Activated naive CD4-positive, alpha-beta T cell treated with Interleukin-2 at 50 U/mL for 16 hours (primary cell): ENCODE results near the gene PPL.
"Not testable (repeated sequence)": the region's sequence is repeated elsewhere in the genome, so short reads cannot be mapped to it uniquely, and the experiment has no call there.

Source experiments
- DNase-seq: peaks from one replicate; pipeline ENCODE4 v3.0.0-alpha.2; 2020

Gene PPL

DNA sequence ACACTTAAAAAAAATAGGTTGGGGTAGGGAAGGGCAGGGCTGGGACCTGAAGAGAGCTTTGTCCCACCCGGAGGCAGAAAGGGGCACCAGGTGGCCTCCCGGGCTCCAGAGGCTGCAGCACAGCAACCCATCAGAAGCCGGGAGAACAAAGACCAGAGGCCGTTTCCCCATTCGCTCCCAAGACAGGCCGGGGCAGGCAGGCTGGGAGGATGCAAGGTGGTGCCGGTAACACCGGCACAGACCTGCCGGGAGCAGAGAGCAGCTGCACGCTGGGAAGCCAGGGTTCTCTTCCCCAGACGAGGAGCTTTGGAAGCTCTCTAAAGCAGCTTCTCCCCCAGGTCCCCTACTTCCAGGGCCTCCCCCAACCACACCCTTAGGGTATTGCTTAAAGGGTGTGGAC lies 5.6 kb downstream of the PPL start:
- DNase-seq = no peak

DNA sequence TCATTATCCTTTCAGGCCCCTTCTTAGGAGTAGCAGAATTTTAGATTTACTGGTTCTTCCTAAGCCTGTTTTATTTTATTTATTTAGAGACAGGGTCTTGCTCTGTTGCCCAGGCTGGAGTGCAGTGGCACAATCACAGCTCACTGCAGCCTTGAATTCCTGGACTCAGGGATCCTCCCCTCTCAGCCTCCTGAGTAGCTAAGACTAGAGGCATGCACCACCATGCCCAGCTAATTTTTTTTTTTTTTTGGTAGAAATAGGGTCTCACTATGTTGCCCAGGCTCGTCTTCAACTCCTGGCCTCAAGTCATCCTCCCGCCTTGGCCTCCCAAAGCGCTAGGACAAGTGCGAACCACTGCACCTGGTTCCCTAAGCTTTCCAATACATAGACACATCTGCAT lies 7.3 kb downstream of the PPL start:
- not testable (repeated sequence) for DNase-seq

DNA sequence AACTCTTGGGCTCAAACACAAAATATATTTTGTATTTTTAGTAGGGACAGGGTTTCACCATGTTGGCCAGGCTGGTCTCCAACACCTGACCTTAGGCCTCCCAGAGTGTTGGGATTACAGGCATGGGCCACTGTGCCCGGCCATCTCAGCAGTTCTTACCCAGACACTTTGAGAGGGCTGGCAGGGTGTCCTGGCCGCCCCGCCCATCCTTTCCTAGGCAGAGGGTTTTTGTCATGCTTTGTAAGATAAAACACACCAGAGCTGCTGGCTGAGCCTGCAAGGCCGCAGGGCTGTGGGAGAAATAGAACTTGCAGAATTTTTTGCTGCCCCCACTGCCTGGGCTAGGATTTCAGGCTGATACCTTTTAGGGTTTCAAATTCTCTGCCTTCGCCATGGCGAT lies 8.7 kb downstream of the PPL start:
- DNase-seq = no peak

DNA sequence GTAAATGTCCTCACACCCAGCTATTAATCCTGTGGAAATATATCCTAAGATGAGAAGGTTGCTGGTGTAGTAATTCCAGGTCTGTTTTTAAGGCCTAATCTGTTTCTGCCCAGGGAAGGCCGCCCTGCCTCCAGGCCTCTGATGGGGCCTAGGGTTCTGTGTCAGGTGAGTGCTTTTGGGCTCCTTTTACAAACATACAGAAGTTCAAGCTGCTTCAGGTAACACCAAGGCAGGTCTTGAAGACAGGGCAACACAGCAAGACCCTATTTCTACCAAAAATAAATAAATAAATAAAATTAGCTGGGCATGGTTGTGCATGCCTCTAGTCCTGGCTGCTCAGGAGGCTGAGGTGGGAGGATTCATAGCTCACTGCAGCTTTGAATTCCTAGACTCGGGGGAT lies 9.3 kb downstream of the PPL start:
- no peak for DNase-seq

DNA sequence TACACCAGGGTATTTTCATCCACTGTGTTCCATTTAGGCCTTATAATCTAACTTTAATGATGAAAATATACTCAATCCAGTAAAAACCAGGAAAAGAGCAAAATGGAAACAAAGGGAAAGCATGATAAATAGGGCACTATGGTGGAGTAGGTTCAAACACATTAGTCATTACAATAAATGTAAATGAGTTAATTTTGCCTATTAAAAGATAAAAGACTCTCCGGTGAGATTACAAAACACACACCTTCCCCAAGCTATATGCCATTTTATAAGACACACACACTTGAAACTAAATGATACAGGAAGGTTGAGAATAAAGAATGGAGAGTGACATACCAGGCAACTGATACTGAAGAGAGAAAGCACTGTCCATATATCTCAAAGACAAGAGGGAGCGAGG lies 10.0 kb downstream of the PPL start:
- DNase-seq = no peak

DNA sequence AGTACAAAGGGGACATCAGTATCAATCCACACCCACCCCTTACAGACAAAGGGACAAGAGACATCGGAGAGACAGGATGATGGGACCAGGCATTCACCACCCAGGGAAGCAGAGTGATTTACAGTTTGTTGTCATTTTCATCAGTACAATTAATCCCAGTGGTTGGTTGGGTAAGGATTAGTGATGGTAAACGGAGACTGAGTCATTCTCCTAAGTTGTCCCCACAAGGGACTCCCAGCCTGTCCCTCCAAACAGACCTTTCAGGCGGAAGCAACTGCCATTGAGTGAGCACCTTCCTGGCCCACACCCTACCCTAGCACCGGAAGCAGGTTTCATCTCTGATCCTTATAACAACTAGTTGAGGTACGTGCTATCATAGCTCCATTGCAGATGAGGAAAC lies 11.2 kb downstream of the PPL start:
- DNase-seq = no peak

DNA sequence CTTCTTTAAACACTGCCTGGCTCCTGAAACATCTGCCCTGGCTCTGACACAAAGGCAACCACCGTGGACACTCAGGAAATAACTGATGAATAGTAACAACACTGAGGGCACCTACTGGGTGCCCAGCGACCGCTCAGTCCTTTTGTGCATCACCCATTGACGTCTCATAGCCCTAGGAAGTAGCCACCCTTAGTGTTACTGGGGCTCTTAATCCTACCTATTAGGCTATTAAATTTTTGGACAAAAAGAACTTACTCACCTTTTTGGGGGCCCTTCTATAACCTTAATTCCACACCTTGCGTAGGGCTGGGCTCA lies 11.7 kb downstream of the PPL start:
- DNase-seq = no peak

DNA sequence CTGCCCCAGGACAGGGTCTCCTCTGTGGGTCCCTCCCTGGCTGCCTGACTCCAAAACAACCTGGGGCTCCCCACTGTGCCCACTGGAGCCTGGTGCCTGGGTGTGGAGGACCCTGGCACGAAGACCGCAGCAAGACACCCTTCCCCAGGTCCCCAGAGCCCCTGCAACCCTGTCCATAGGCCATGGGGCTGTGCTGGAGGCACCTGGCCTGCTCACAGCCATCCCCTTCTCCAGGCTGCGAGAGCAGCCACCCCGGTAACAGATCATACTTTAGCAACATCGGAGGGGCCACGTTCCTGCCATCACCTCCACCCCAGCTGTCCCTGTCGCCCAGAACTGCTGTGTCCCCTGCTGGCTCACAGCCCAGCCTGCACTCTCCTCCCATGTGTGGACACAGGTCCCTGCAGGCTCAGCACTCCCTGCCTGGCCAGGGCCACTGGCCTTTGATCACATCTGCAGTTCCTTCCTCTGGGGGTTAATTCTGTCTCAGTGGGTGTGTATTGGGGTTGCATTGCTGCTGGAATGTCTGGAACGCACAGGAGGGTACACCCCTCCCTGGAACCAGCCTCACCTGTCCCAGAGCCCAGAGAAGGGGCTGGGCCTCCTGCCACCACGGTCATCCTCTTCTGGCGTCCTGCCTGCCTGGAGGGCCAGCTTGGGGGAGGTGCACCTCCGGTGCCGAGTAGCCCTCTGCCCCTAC lies 12.2 kb downstream of the PPL start:
- DNase-seq = no peak

DNA sequence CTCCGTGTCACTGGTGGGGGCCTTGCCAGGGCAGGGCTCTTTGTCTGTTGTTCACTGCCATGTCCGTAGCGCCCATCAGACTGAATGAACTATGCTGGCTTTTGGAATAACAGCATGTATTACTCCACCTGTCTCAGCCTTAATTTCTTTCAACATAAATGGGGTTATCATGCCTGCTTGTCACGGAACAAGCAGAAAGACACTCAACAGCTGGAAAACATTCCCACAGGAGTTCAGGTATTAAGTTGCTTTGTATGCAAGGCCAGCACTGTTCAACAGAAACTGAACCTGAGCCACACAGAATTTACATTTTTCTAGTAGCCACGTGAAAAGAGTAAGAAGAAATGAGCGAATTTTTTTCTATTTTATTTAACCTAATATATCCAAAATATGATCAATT lies 13.1 kb downstream of the PPL start:
- DNase-seq = no peak

DNA sequence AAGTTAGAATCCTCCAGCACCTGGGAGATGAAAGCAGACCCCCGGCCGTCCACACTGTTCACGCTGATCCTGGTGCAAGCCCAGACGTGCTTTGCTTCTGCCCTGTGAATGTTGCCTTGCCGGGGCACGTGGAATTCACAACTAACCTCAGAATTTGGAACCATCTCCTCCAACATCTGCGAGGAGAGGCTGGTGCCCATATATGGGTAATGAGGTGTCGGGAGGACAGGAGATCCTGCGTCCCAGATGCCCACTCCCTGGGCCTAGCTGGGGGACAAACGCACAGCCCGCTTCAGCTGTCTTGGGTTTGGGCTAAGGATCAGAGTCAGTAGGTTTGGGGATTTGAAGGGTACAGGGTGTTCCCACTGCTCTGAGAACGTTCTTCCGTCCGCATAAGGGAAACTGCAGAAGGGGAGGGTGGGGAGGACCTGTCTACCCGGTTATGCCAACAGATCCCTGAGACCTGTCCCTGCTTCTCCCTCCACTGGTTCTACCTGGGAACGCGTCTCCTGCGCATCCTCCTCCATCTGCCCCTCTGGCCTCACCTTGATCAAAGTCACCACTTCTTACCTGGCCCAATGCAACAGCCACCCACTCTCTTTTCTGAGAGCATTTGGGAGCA lies 14.1 kb downstream of the PPL start:
- no peak for DNase-seq

DNA sequence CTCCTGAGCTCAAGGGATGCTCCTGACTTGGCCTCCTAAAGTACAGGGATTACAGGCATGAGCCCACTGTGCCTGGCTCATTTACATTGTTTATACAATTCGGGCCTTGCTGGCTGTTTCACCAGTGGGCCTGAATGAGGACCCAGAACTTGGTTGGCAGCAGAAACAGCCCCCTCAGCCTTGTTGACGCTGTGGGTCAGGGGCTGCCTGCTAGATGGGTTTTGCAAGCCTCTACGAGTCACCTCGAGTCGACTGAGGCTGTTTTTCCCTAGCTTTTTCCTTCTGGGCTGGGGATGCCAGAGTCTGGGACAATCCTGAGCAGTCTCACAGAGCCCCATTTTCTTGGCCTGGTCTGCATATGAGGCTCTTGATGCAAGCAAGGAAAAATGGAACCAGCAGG lies 16.1 kb downstream of the PPL start:
- no peak for DNase-seq

DNA sequence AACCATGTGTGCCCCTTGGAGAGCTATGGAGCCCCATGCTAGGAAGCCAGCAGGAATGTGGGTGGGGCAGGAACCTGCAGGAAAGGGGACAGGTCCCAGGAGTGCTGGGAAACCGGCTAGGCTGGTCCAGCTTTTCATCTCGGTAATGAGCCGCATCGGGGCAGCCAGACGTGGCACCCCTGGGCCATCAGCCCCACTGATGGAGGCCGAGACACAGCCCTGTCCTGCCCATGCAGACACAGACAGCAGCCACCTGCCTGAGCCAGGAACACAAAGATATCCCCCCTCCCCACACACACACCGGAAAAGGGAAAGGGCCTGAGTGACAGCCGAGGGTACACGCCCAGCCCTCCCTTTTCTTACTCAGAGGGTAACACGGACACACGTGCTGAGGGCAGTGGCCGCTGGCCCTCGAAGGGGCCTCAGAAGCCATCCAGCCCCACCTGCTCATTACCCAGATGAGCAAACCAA lies 18.1 kb downstream of the PPL start:
- no peak for DNase-seq

DNA sequence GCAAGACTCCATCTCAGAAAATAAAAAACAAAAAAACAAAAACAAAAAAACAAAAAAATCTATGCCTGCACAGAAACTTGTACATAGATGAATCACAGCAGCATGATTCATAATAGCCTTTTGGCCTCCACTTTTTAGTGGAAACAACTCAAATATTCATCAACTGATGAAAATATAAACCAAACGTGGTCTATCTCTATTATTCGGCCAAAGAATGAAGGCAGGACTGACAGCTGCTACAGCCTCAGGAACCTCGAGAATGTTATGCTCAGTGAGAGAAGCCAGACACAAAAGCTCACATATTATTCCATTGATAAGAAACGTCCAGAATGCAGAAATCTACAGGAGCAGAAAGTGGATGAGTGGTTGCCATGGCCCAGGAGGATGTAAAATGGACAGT lies 19.8 kb downstream of the PPL start:
- DNase-seq = no peak

DNA sequence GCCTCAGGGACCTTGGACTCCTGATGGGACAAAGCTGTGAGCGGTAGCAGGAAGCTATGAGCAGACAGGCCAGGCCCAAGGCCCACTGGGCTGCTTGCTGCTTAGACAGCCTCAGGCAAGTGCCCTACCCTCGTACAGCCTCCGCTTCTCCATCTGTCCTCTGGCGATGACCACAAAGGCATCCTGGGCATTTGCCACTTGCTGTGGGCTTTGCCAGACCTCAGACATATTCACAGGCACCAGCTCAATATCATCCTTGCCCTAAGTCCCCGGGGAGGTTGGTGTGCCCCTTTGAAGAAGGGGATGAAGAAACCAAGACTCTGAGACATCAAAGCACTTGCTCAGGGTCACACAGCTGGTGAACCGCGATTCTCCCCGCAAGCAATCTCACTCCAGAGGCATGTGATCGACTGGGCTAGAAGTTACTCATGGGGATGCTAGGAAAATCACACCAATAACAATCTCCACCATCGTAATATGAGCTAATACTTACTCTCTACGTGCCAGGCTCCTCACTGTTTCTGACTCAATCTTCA lies 21.7 kb downstream of the PPL start:
- DNase-seq = no peak

DNA sequence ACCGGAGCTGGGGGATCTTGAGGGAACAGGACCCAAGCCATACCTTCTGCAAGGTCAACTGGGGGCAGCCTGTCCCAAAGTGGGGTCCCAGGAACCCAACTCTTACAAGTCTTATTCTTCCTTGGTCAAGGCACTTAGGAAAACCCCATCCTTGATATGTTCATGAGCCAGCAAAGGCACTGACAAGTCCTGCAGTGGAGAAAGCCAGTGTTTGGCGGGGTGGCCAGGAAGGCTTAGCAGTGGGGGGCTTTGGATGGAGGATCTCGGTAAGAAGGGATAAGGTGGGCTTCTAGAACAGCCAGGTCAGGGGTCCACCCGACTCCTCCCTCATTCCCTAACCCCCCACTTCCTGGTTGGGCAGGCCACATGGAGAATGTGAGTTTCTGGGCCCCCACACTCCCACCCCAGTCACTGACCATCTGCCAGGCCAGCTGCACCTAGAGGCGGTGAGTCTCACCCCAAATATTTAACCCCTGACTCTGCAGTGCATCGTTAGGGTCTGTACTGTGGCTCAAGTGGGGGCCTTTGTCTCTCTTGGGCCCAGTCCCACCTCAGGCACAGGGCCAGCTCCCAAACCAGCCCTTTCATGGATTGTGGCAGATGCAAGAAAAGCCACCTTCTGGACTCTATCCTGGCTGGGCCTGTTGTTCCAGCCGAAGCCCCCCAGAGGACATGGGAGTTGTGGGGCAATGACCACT lies 22.3 kb downstream of the PPL start:
- DNase-seq = no peak

DNA sequence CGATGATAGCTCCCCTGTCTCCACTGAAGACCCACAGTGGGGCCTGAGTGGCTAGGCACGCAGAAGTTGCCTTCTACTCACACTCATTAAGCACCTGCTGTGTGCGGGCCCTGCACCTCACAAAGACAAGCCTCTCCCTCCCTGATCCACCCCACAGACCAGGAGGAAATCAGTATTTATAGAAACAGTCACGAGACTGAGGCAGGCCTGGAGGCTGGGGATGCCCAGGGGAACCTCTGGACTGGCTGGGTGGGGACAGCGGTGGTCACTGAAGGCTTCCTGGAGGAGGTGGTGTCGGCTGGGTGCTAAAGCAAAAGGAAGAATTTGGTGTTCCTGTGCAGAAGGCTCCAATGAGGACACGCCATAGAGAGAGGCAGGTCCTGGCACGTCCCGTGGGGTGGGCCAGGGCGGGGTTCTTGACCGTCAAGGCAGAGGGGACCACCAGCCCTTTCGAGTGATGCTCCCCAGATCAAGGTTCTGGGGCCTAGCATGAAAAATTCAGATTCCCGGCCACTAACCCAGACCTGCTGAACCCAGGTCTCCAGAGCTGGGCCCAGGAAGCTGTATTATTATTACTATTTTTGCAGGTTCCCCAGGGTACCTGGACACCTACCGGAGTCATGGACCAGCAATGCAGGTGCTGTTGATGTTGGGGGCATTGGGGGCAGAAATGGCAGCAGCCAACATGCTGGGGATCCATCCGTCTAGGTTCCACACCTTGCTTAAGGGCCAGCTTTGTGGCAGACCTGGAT lies 23.0 kb downstream of the PPL start:
- DNase-seq = no peak

DNA sequence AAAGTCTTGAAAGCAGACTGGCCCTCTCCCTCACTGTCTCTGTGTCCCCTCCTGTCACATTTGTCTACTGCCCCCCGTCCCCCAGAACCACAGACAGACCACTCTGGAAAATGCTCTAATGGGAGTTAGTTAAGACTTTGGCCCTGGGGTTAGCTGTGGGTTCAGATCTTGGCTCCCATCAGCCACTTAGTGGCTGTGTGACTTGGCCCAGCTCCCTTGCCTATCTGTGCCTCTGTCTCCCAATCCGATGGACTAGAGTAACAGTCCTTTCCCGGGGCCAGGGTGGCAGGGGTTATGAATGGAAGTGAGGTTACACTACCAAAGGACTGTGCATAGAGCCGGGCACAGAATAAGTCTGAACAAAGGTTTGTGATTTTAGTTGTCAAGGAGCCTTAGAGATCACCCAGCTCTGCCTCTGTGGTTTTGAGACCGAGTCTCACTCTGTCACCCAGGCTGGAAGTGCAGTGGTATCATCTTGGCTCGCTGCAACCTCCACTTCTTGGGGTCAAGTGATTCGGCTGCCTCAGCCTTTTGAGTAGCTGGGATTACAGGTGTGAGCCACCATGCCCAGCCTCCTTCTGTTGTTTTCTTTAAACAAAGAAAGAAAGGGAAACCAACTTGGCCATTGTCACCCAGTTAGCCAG lies 23.7 kb downstream of the PPL start:
- DNase-seq = no peak

DNA sequence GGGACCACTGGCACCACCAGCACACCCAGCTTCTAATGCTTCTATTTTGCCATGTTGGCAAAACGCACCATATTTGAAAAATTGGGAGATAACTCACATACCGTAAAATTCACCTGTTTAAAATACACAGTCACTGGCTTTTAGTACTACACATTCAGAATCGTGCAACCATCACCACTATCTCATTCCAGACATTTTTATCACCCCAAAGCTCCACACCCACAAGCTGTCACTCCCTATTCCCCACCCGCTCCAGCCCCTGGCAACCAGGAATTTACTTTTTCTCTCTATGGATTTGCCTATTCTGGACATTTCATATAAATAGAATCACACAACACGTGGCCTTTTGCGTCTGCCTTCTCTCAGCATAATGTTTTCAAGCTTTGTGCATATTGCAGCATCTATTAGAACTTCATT lies 25.0 kb downstream of the PPL start:
- no peak for DNase-seq

DNA sequence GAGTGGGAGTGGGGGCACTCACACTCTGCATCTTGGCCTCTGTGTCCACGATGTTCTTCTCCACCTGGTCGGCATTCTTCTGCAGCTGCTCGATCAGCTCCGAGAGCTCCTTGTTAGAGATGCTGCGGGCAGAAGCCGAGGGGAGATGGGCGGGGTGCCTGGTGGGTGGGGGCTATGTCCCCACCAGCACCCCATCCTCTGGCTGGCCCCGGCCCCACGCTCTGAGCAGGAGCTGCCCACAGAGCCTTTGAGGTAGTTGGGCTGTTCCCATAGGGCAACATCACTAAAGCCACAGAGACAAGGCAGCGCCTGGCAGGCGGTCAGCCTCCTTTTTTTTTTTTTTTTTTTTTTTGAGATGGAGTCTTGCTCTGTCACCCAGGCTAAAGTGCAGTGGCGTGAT lies 26.1 kb downstream of the PPL start:
- no peak for DNase-seq

DNA sequence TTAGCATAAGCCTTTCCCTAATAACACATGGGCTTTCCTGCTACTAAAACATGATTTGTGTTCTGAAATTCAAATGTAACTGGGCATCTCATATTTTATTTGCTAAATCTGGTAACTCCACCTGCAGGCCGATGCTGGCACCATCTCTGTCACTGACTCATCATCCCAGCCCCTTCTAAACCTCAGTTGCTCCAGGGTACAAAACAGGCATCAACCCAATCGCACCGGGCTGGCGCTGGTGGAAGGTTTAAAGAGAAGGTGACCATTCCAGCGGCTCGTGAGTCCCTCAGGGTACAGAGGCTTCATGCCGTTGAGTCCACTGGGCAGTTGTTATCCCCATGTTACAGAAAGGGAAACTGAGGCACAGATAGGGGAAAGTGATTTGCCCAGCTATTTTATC lies 27.1 kb downstream of the PPL start:
- no peak for DNase-seq

DNA sequence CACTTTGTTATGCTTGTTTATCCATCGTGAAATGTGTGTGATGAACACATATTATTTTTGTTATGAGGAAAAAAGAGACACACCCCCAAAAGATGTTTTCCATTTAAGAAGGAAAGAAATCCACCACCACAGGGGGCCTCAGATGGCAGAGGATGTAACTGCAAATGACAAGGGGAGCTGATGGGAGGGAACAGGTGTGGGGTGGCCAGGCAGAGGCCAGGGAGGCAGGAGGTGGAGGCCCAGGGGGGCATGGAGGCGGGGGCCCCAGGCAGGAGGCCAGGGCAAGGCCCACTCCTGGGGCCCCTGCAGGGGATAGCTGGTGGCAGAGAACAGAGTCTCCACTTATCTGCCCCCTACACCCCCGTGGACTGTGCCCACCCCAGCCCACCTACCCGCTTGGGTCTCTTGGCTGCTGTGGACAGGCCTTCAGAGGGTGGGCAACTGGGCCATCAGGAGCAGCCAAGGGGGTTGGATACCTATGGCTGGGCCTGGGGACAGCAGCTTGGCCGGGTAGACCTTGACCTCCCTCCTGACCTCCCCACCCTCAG lies 28.0 kb downstream of the PPL start:
- DNase-seq = no peak

DNA sequence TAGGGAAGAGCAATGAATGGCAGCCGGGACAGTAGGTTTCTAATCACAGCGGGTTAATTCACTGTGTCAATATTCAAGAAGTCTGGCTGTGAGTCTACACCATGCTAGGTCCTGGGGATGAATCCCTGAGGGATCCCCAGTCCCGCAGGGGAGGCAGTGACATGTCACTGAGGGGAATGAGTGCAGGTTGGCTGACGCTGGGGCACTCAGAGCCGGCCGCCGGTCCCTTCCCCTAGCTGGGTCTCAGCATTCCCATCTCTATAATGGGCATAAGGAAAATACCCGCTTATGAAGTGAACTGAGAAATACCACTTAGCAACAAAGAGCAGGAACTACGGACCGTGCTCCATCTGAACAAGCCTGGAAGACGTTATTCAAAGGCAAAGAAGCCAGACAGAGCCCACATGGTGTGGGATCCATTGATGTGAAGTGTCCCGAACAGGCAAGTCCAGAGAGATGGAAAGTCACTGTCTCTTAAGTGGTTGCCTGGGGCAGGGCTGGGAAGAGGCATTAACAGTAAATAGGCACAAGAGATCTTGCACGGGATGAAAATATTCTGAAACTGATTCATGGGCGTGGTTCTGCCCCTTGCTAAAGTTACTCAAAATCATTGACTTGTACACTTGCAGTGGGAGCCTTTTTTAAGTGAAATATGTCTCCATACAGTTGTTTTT lies 31.9 kb downstream of the PPL start:
- DNase-seq = no peak
